Type B pancreatic cell (in vitro differentiated cells): ENCODE data around the gene NDC1. TPM values are rescaled to one million over a fixed set of nuclear protein-coding genes. Genes with fewer than 3 reads are reported as not detected.

Source experiments
- DNase-seq: peaks from one replicate; pipeline ENCODE4 v3.0.0; 2021; ENCODE audit warnings: mixed read lengths; ENCODE audit not compliant: unreplicated experiment; ENCODE audit errors: extremely low spot score
- H3K27ac Mint-ChIP-seq: 2 replicates; pipeline ENCODE4 v1.8.0; 2021; ENCODE audit warnings: mild to moderate bottlenecking, mixed read lengths
- H3K27me3 Mint-ChIP-seq: 2 replicates; pipeline ENCODE4 v1.8.0; 2021; ENCODE audit warnings: mixed read lengths
- H3K36me3 Mint-ChIP-seq: 2 replicates; pipeline ENCODE4 v1.8.0; 2021; ENCODE audit warnings: mixed read lengths
- H3K4me1 Mint-ChIP-seq: one replicate; pipeline ENCODE4 v1.8.0; 2021; ENCODE audit warnings: mixed read lengths; ENCODE audit not compliant: unreplicated experiment
- H3K4me3 Mint-ChIP-seq: 2 replicates; pipeline ENCODE4 v1.8.0; 2021; ENCODE audit warnings: mild to moderate bottlenecking, mixed read lengths
- H3K9me3 Mint-ChIP-seq: 2 replicates; pipeline ENCODE4 v1.8.0; 2021; ENCODE audit warnings: mixed read lengths
- CTCF ChIP-seq: fragments of 200-600 bp; sonication (generic); conservative IDR thresholded peaks from 2 replicates; pipeline ENCODE4 v1.5.0; 2021; ENCODE audit warnings: antibody characterized with exemption, mild to moderate bottlenecking
- total RNA-seq: library from RNA; stranded (reverse); gene quantifications from 2 replicates; pipeline ENCODE4 v1.2.1, GENCODE V29; 2021; ENCODE audit warnings: low replicate concordance

Gene NDC1
- total RNA-seq, 1 donor from 2014 or later: 29.5 TPM

GRCh38 chr1:53736290-53736689, 101.8 kb downstream of the NDC1 start:
- no peak for DNase-seq
- Mint-ChIP-seq H3K9me3 (no peaks in the 10 kb centered on the region), H3K36me3 (no peaks in the 10 kb centered on the region), H3K27me3 (peaks cover 82% of the 10 kb centered on the region), H3K27ac (no peak overlapping the region), H3K4me3 (peak overlapping the region; percentile 42), H3K4me1 (peaks cover 41% of the 10 kb centered on the region)
- no peak for TF ChIP-seq CTCF

GRCh38 chr1:53735681-53736080, 102.4 kb downstream of the NDC1 start:
- Mint-ChIP-seq H3K27ac (no peak overlapping the region), H3K4me1 (peaks cover 44% of the 10 kb centered on the region), H3K27me3 (peaks cover 79% of the 10 kb centered on the region), H3K9me3 (no peaks in the 10 kb centered on the region), H3K4me3 (no peak overlapping the region), H3K36me3 (no peaks in the 10 kb centered on the region)
- TF ChIP-seq CTCF: no peak
- DNase-seq: no peak

- DNase-seq: no peak
- H3K4me1 Mint-ChIP-seq: peaks cover 48% of the 10 kb centered on the region
- H3K4me3 Mint-ChIP-seq: peak overlapping the region; percentile 26
These were observed 102.8 kb downstream of the NDC1 start for GRCh38 chr1:53735261-53735660.

GRCh38 chr1:53734650-53735211, 103.4 kb downstream of the NDC1 start:
- H3K27ac Mint-ChIP-seq: no peak overlapping the region
- H3K4me3 Mint-ChIP-seq: peak overlapping the region; percentile 37
- TF ChIP-seq CTCF: no peak
- H3K9me3 Mint-ChIP-seq: no peaks in the 10 kb centered on the region
- H3K36me3 Mint-ChIP-seq: no peaks in the 10 kb centered on the region
- H3K27me3 Mint-ChIP-seq: peaks cover 74% of the 10 kb centered on the region
- DNase-seq: no peak
- H3K4me1 Mint-ChIP-seq: peaks cover 53% of the 10 kb centered on the region

More at GRCh38 chr1:53735261-53735660, 102.8 kb downstream of the NDC1 start:
- Mint-ChIP-seq H3K27ac (no peak overlapping the region), H3K9me3 (no peaks in the 10 kb centered on the region), H3K27me3 (peaks cover 79% of the 10 kb centered on the region), H3K36me3 (no peaks in the 10 kb centered on the region)
- no peak for TF ChIP-seq CTCF

- Mint-ChIP-seq H3K27me3 (peaks cover 70% of the 10 kb centered on the region), H3K4me3 (peak overlapping the region; percentile 37), H3K9me3 (no peaks in the 10 kb centered on the region), H3K4me1 (peaks cover 59% of the 10 kb centered on the region), H3K36me3 (no peaks in the 10 kb centered on the region), H3K27ac (no peak overlapping the region)
- TF ChIP-seq CTCF: no peak
- no peak for DNase-seq
These were observed 104.0 kb downstream of the NDC1 start for GRCh38 chr1:53733975-53734649.
